Lower lobe of right lung (tissue), 2 donors: ENCODE data around the gene FOXJ3. TPM values are rescaled to one million over a fixed set of nuclear protein-coding genes. Genes with fewer than 3 reads are reported as not detected.

Experiments used
- ATAC-seq, 2 donors: fragments of 200-7000 bp; cut with Tn5 transposase; one replicate each; pipeline ENCODE4 v1.9.1; 2020 to 2022; ENCODE audit warnings: mild to moderate bottlenecking in 2 of 2, moderate library complexity in 2 of 2
- DNase-seq: peaks from one replicate; pipeline ENCODE4 v3.0.0-alpha.2; 2020
- H3K27ac ChIP-seq: fragments of 200-600 bp; one replicate; pipeline ENCODE4 v1.8.0; 2022
- H3K27me3 ChIP-seq: fragments of 200-600 bp; one replicate; pipeline ENCODE4 v1.8.0; 2022; ENCODE audit warnings: low read depth
- H3K36me3 ChIP-seq: fragments of 200-600 bp; one replicate; pipeline ENCODE4 v1.8.0; 2022; ENCODE audit warnings: mild to moderate bottlenecking
- H3K4me1 ChIP-seq: fragments of 200-600 bp; one replicate; pipeline ENCODE4 v1.8.0; 2022
- H3K4me3 ChIP-seq: fragments of 200-600 bp; one replicate; pipeline ENCODE4 v1.8.0; 2022; ENCODE audit warnings: mild to moderate bottlenecking
- H3K9me3 ChIP-seq: fragments of 200-600 bp; one replicate; pipeline ENCODE4 v1.8.0; 2022
- intact Hi-C: fragments of 100-400 bp; cut with DNase I; formaldehyde crosslinking; loops from one replicate; pipeline ENCODE4 v1.11.0; 2022
- total RNA-seq: library from RNA; stranded (reverse); fragmentation: NEBNext Ultra II Directional; extraction: Animal tissue kit (Norgen Biotek cat#: 25700); gene quantifications from one replicate; pipeline ENCODE4 v1.2.1, GENCODE V29; 2021
- TF ChIP-seq, protein P1 (sequence below): fragments of 200-600 bp; IDR thresholded peaks from one replicate; pipeline ENCODE4 v1.8.0; 2022; ENCODE audit warnings: antibody characterized with exemption, mild to moderate bottlenecking
- donor health status: DM: no; HTN: yes; CAD: no; lungs with severe emphysema.

FOXJ3 gene
- total RNA-seq, 1 donor from 2014 or later, result 44.0 TPM

DNA sequence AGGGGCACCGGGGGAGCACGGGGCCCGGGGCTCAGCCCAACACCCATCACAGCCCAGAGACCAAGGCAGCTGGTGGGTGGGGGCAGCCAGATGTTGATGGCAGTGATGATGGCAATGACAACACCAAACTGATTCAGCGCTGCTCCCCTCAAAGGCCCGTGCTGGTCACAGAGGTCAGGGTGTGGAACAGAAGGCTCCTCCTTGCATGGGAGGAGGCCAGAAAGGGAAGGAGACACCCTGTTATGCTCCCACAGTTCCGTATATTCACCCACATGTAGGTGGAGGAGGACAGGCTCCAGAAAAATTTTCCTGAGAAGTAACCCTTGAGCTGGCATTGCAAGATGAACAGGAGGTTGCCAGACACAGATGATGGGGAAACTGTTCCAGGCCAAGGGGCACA lies 181.4 kb downstream of the FOXJ3 start:
- no peak for DNase-seq
- no peak for ATAC-seq
- Histone ChIP-seq H3K27me3 (no peaks in the 10 kb centered on the region), H3K9me3 (no peaks in the 10 kb centered on the region), H3K4me1 (no peaks in the 10 kb centered on the region), H3K27ac (no peak overlapping the region), H3K36me3 (no peaks in the 10 kb centered on the region), H3K4me3 (no peak overlapping the region)
- intact Hi-C loops, result no loop called here
- TF ChIP-seq, protein P1, sequence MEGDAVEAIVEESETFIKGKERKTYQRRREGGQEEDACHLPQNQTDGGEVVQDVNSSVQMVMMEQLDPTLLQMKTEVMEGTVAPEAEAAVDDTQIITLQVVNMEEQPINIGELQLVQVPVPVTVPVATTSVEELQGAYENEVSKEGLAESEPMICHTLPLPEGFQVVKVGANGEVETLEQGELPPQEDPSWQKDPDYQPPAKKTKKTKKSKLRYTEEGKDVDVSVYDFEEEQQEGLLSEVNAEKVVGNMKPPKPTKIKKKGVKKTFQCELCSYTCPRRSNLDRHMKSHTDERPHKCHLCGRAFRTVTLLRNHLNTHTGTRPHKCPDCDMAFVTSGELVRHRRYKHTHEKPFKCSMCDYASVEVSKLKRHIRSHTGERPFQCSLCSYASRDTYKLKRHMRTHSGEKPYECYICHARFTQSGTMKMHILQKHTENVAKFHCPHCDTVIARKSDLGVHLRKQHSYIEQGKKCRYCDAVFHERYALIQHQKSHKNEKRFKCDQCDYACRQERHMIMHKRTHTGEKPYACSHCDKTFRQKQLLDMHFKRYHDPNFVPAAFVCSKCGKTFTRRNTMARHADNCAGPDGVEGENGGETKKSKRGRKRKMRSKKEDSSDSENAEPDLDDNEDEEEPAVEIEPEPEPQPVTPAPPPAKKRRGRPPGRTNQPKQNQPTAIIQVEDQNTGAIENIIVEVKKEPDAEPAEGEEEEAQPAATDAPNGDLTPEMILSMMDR, result no peak

DNA sequence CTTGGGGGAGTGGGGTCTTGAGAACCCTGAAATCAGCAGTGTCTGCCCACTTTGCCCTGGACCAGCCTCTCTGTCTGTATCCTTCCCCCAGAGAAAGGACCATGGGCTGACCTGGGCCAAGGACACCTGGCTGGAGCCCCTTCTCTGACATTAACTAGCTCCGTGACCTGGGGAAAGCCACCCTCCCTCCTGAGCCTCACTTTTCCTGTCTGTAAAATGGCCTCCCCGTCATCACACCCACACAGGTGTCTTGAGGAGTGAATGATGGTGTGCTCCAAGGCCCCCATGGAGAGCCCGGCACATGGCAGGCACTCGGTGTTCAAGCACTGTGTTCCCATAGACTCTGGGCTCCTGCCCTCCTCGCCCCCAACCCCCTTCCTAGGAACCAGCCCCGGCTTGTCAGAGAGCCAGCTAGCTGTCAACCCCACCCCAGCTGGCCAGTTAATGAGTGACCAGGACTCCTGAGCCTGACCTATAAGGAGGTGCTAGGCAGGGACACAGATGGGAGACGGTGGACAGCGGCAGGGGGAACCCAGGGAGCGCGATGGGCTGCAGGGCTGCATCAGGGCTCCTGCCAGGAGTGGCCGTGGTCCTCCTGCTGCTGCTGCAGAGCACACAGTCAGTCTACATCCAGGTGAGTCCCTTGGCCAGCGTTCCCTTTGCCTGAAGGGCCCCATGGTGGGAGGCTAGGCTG lies 182.0 kb downstream of the FOXJ3 start, which contains the start of gene GUCA2B:
Gene GUCA2B, plus strand, starts transcription at position 504 of the 694 bp plus-strand sequence. Its CDS starts 41 bp downstream, at position 545.
- intact Hi-C loops, result no loop called here
- TF ChIP-seq, protein P1, result no peak
- Histone ChIP-seq H3K4me1 (no peaks in the 10 kb centered on the region), H3K27ac (no peak within 1 kb of the TSS), H3K27me3 (no peaks in the 10 kb centered on the region), H3K36me3 (no peaks in the 10 kb centered on the region), H3K9me3 (no peaks in the 10 kb centered on the region), H3K4me3 (no peak within 1 kb of the TSS)
- DNase-seq (no peak), ATAC-seq (no peak)

DNA sequence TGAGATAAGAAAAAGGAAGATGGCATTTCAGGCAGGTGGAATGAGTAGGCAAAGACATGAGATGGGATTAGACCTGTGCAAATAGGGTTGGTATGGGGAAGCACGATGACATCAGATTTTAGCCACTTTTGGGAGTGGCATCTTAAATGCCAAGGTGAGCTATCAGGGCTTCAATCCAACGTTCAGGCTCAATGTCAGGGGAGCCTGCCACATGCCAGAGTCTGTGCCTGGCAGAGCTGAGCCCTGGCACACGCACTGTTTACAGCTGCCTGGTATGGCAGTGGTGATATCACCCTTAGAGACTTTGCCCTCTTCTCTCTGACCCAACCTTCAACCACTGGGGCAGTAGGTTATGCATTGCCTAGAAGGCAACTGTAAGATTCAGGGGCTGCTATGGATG lies 182.9 kb downstream of the FOXJ3 start:
- intact Hi-C loops, result no loop called here
- Histone ChIP-seq H3K27ac (peak overlapping the region; percentile 18), H3K27me3 (no peaks in the 10 kb centered on the region)

DNA sequence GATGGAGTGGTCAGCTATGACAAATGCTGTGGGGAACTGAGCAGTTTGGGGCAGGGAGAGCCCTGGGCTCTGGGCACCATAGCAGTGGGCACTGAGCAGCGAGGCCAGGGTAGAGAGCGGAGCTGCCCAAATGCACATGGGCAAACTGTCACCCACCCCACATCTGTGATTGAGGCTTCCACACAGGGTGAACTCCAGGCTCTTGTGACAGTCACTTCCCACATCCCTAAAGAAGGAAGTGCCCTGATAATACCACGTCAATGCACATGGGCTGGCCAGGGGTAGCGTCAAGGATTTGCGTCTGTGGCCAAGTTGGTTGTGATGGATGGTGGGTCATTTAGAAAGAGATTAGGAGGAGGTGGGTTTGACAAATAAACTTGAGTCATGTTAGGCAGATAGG lies 184.4 kb downstream of the FOXJ3 start:
- H3K4me1 ChIP-seq, result no peaks in the 10 kb centered on the region
- no peak for ATAC-seq
- no peak for DNase-seq
- no peak overlapping the region for H3K4me3 ChIP-seq
- no peaks in the 10 kb centered on the region for H3K9me3 ChIP-seq
- no peak overlapping the region for H3K27ac ChIP-seq
- TF ChIP-seq, protein P1, result no peak
- H3K36me3 ChIP-seq, result no peaks in the 10 kb centered on the region
- peaks cover 13% of the 10 kb centered on the region for H3K27me3 ChIP-seq
- intact Hi-C loops, result no loop called here

More for the DNA sequence above, 182.9 kb downstream of the FOXJ3 start:
- ATAC-seq (peak; percentile 76 to 85), DNase-seq (no peak)
- Histone ChIP-seq H3K36me3 (no peaks in the 10 kb centered on the region), H3K4me1 (no peaks in the 10 kb centered on the region), H3K9me3 (no peaks in the 10 kb centered on the region), H3K4me3 (no peak overlapping the region)
- TF ChIP-seq, protein P1, result no peak

DNA sequence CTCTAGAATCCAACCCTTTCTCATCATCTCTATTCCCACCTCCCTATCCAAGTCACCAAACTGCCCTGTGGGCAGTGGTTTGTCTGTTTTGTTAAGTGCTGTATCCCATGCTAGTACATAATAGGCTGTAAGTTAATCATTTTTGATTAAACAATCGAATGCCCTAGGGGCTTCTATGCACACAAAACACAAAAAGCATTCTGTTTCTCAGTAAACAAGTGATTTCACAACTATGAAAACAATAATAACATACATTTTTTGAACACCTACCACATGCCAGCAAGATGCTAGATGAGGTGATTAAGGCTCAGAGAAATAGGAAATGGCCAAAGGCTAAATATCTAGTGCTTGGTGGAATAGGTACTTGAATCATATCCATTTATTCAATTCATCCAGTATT lies 186.9 kb downstream of the FOXJ3 start:
- Histone ChIP-seq H3K36me3 (no peaks in the 10 kb centered on the region), H3K27ac (no peak overlapping the region), H3K4me3 (no peak overlapping the region), H3K27me3 (peaks cover 26% of the 10 kb centered on the region), H3K9me3 (no peaks in the 10 kb centered on the region), H3K4me1 (no peaks in the 10 kb centered on the region)
- intact Hi-C loops, result no loop called here
- ATAC-seq (no peak), DNase-seq (no peak)
- TF ChIP-seq, protein P1, result no peak
